CD14-positive monocyte (primary cell): Measurements from ENCODE around the gene MTTP. TPM values are rescaled to one million over a fixed set of nuclear protein-coding genes. Genes with fewer than 3 reads are reported as not detected.

Source experiments
- DNase-seq, 3 donors: peaks; one replicate each; pipeline ENCODE4 v3.0.0-alpha.2; 2011 to 2022
- H2AFZ ChIP-seq: 2 replicates; pipeline ENCODE4 v1.6.0; 2012; ENCODE audit warnings: mild to moderate bottlenecking, low read depth, low read length, inconsistent platforms; ENCODE audit not compliant: insufficient read depth, poor library complexity, severe bottlenecking
- H3K27ac ChIP-seq, 2 donors: 1 replicate in 1 of 2; 2 replicates in 1 of 2; pipeline ENCODE4 v1.5.1; 2012 to 2013; ENCODE audit warnings: low read length in 2 of 2, control low read depth in 1 of 2, inconsistent platforms in 1 of 2, low read depth in 1 of 2, mild to moderate bottlenecking in 1 of 2
- H3K27me3 ChIP-seq, 2 donors: one replicate each; pipeline versions ENCODE4 v1.6.0 to v1.6.1; 2011 to 2013; ENCODE audit warnings: low read length in 2 of 2; ENCODE audit not compliant: control insufficient read depth in 2 of 2, insufficient read depth in 2 of 2
- H3K36me3 ChIP-seq, 2 donors: replicated peaks in 1 of 2; 1 replicate in 1 of 2; 2 replicates in 1 of 2; pipeline versions ENCODE4 v1.5.1 to v1.6.1; 2012 to 2013; ENCODE audit warnings: low read length in 2 of 2, control low read depth in 1 of 2, inconsistent platforms in 1 of 2, mild to moderate bottlenecking in 1 of 2; ENCODE audit not compliant: insufficient read depth in 2 of 2, control insufficient read depth in 1 of 2
- H3K4me1 ChIP-seq, 2 donors: 1 replicate in 1 of 2; 2 replicates in 1 of 2; pipeline versions ENCODE4 v1.5.1 to v1.6.1; 2012 to 2013; ENCODE audit warnings: low read length in 2 of 2, control low read depth in 1 of 2, inconsistent platforms in 1 of 2, mild to moderate bottlenecking in 1 of 2, moderate library complexity in 1 of 2; ENCODE audit not compliant: insufficient read depth in 2 of 2, control insufficient read depth in 1 of 2
- H3K4me2 ChIP-seq: replicated peaks from 2 replicates; pipeline ENCODE3; 2012; ENCODE audit warnings: low read length, moderate library complexity, mild to moderate bottlenecking; ENCODE audit not compliant: poor library complexity, severe bottlenecking; ENCODE audit errors: extremely low read depth
- H3K4me3 ChIP-seq, 3 experiments: fragments of 200-600 bp in 1 of 3; sonication (generic) in 1 of 3; replicated peaks in 1 of 3; 1 replicate in 2 of 3; 2 replicates in 1 of 3; pipeline ENCODE4 v1.5.1; 2011 to 2013; ENCODE audit warnings: low read length in 3 of 3, mild to moderate bottlenecking in 3 of 3, control low read depth in 2 of 3, low read depth in 2 of 3, inconsistent platforms in 1 of 3, moderate library complexity in 1 of 3
- H3K79me2 ChIP-seq: 2 replicates; pipeline ENCODE4 v1.6.0; 2012; ENCODE audit warnings: mild to moderate bottlenecking, control low read depth, inconsistent platforms, low read length, moderate library complexity; ENCODE audit not compliant: insufficient read depth
- H3K9ac ChIP-seq: 2 replicates; pipeline ENCODE4 v1.6.0; 2017; ENCODE audit warnings: low read length, mild to moderate bottlenecking; ENCODE audit not compliant: insufficient read depth, poor library complexity, severe bottlenecking
- H3K9me3 ChIP-seq, 2 donors: replicated peaks in 1 of 2; 1 replicate in 1 of 2; 2 replicates in 1 of 2; pipeline versions ENCODE4 v1.5.1 to v1.6.1; 2012 to 2013; ENCODE audit warnings: low read length in 2 of 2, control low read depth in 1 of 2; ENCODE audit not compliant: control insufficient read depth in 1 of 2, insufficient read depth in 1 of 2
- H4K20me1 ChIP-seq: 2 replicates; pipeline ENCODE4 v1.6.0; 2012; ENCODE audit warnings: mild to moderate bottlenecking, low read length, control low read depth, moderate library complexity; ENCODE audit not compliant: insufficient read depth
- H3K27ac Mint-ChIP-seq, 7 donors: one replicate each; pipeline ENCODE4 v1.8.0; 2020; ENCODE audit warnings: mild to moderate bottlenecking in 7 of 7, mixed read lengths in 7 of 7, moderate library complexity in 6 of 7, inconsistent platforms in 2 of 7
- H3K27me3 Mint-ChIP-seq, 3 donors: one replicate each; pipeline ENCODE4 v1.8.0; 2021 to 2022; ENCODE audit warnings: low read depth in 3 of 3, mild to moderate bottlenecking in 3 of 3, mixed read lengths in 3 of 3, moderate library complexity in 3 of 3, inconsistent platforms in 1 of 3
- H3K36me3 Mint-ChIP-seq, 2 donors: one replicate each; pipeline ENCODE4 v1.8.0; 2020; ENCODE audit warnings: mixed read lengths in 2 of 2, inconsistent platforms in 1 of 2, mild to moderate bottlenecking in 1 of 2
- H3K4me1 Mint-ChIP-seq: one replicate; pipeline ENCODE4 v1.8.0; 2020; ENCODE audit warnings: mild to moderate bottlenecking, mixed read lengths
- H3K4me3 Mint-ChIP-seq, 2 donors: one replicate each; pipeline ENCODE4 v1.8.0; 2020; ENCODE audit warnings: mild to moderate bottlenecking in 2 of 2, mixed read lengths in 2 of 2, moderate library complexity in 1 of 2
- H3K9me3 Mint-ChIP-seq, 7 donors: one replicate each; pipeline ENCODE4 v1.8.0; 2020 to 2022; ENCODE audit warnings: mixed read lengths in 7 of 7, mild to moderate bottlenecking in 6 of 7, moderate library complexity in 6 of 7, inconsistent platforms in 2 of 7
- CTCF ChIP-seq: fragments of 200-600 bp; IDR thresholded peaks from one replicate; pipeline ENCODE4 v1.8.0; 2022; ENCODE audit warnings: antibody characterized with exemption, mild to moderate bottlenecking
- WGBS: methylation state at CpG from one replicate; pipeline ENCODE4 v1.1.5; 2013; ENCODE audit warnings: missing lambda C conversion rate; ENCODE audit not compliant: insufficient coverage; 5-methylcytosine and 5-hydroxymethylcytosine counted together
- intact Hi-C, 2 donors: fragments of 100-400 bp; cut with micrococcal nuclease; formaldehyde crosslinking; loops; one replicate each; pipeline versions ENCODE4 v1.15.0 to v1.15.1; 2023
- polyA plus RNA-seq, 3 donors: library from polyadenylated mRNA; depleted of rRNA in 1 of 3; unstranded in 2 of 3; stranded (reverse) in 1 of 3; fragments of 300-500 nt in 2 of 3; fragments of >200 nt in 1 of 3; fragmentation: Illumina TruSeq in 2 of 3; gene quantifications; 1 replicate in 2 of 3; 2 replicates in 1 of 3; pipeline ENCODE4 v1.2.3, GENCODE V29; 2012 to 2021

The MTTP gene
- polyA plus RNA-seq, 3 donors: not detected

DNA sequence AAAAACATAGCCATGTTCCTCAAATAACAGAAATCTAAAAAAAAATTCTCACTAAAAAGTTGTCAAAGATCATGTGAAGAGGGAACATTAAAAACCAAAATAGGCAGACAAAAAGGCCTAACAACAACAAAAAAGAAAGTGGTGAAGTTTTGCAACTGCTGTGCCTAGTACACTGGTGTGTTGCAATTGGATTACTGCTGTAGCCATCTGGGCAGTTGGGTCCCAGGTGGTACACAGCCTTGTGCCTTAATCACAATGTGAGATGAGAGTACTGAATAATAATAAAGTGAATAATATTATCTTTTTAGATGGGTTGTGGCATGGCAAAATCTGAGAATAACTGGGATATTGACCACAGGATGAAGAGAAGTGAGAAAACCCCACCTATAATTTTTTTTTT lies 71.0 kb downstream of the MTTP start:
- H3K4me3 Mint-ChIP-seq: no peak overlapping the region
- H4K20me1 ChIP-seq: no peaks in the 10 kb centered on the region
- H3K36me3 ChIP-seq: no peaks in the 10 kb centered on the region
- H3K4me1 Mint-ChIP-seq: no peaks in the 10 kb centered on the region
- H3K79me2 ChIP-seq: no peaks in the 10 kb centered on the region
- TF ChIP-seq CTCF: no peak
- H3K27me3 ChIP-seq: no peaks in the 10 kb centered on the region
- no peak overlapping the region for H3K4me3 ChIP-seq
- H3K27ac Mint-ChIP-seq: no peak overlapping the region
- H3K9me3 Mint-ChIP-seq: peaks cover 0 to 8% (median 3%) of the 10 kb centered on the region in 7 donors
- no peak overlapping the region for H3K9ac ChIP-seq
- H2AFZ ChIP-seq: no peak overlapping the region
- H3K36me3 Mint-ChIP-seq: no peaks in the 10 kb centered on the region
- no peak overlapping the region for H3K4me2 ChIP-seq
- H3K27me3 Mint-ChIP-seq: peaks cover 0 to 3% (median 2%) of the 10 kb centered on the region in 3 donors
- no peaks in the 10 kb centered on the region for H3K4me1 ChIP-seq
- intact Hi-C loops: no loop called here
- no peak for DNase-seq
- no peak overlapping the region for H3K27ac ChIP-seq
- H3K9me3 ChIP-seq: peaks cover 0 to 5% of the 10 kb centered on the region in 2 donors

- H3K27me3 Mint-ChIP-seq: peaks cover 1 to 3% (median 2%) of the 10 kb centered on the region in 3 donors
- H3K27ac Mint-ChIP-seq: no peak overlapping the region
Observed at GRCh38 chr4:99647071-99647470, 72.4 kb downstream of the MTTP start.

More at GRCh38 chr4:99647071-99647470, 72.4 kb downstream of the MTTP start:
- H3K27ac ChIP-seq: no peak overlapping the region
- no peak overlapping the region for H2AFZ ChIP-seq
- no peak for TF ChIP-seq CTCF
- H3K79me2 ChIP-seq: no peaks in the 10 kb centered on the region
- H3K9ac ChIP-seq: no peak overlapping the region
- H3K9me3 ChIP-seq: peaks cover 4 to 20% of the 10 kb centered on the region in 2 donors
- no peak overlapping the region for H3K4me2 ChIP-seq
- H3K4me1 Mint-ChIP-seq: no peaks in the 10 kb centered on the region
- no peaks in the 10 kb centered on the region for H3K36me3 ChIP-seq
- DNase-seq: no peak
- 100% methylated on average over 2 of the region's 4 CpGs for WGBS
- no peaks in the 10 kb centered on the region for H4K20me1 ChIP-seq
- H3K4me3 Mint-ChIP-seq: no peak overlapping the region
- H3K36me3 Mint-ChIP-seq: no peaks in the 10 kb centered on the region
- no peaks in the 10 kb centered on the region for H3K27me3 ChIP-seq
- intact Hi-C loops: no loop called here
- H3K4me1 ChIP-seq: no peaks in the 10 kb centered on the region
- no peak overlapping the region for H3K4me3 ChIP-seq
- peaks cover 4 to 18% (median 12%) of the 10 kb centered on the region in 7 donors for H3K9me3 Mint-ChIP-seq
